GM19193 (cell line): ENCODE measurements around the gene ZC3H4.

Experiments
- POLR2A ChIP-seq: IDR thresholded peaks from 4 replicates; pipeline ENCODE4 v1.6.1; 2011; ENCODE audit not compliant: insufficient read depth, insufficient read length; ENCODE audit errors: extremely low read depth

Gene ZC3H4

DNA sequence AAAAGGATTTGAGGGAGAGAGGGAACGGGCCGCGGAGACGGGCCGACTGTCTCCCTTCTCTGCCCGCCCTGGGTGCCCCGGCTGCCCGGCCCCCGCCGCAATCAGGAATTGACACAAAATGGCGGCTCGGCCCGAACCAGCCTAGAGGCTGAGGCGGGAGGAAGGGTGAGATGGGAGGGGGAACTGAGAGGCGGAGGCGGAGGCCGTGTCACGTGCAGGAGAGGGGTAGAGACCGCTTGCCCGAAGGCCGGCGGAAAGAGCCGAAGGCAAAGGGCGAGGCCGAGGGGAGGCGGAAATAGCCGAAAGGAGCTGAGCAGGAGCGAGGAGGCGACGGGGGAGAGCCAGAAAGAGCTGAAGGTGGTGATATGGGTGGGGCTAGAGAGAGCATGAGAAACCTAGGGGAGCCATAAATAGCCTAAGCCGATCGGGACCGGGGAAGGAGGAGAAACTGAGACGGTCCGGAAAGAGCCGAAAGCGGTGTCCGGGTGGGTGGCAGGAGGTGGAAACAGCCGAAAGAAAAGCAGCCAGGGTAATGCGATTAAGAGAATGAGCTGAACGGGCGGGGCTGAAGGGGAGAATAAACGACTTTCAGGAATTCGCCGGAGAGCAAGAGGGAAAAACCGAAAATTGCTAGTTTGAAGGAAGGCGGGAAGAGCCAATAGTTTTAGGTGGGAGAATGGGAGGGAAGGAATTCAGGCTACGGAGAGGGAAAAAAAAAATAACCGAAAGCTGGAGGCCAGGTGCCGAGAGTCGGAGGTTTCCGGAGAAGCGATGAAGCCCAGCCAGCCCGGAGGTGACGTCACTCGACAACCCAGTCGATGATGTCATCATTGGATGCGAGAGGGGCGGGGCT is at the start of gene ZC3H4:
TSS of gene ZC3H4 (minus strand) at position 780 of the 853 bp plus-strand sequence. CDS start 1,192 bp downstream, outside the sequence.
- peak; percentile 82 for TF ChIP-seq POLR2A

DNA sequence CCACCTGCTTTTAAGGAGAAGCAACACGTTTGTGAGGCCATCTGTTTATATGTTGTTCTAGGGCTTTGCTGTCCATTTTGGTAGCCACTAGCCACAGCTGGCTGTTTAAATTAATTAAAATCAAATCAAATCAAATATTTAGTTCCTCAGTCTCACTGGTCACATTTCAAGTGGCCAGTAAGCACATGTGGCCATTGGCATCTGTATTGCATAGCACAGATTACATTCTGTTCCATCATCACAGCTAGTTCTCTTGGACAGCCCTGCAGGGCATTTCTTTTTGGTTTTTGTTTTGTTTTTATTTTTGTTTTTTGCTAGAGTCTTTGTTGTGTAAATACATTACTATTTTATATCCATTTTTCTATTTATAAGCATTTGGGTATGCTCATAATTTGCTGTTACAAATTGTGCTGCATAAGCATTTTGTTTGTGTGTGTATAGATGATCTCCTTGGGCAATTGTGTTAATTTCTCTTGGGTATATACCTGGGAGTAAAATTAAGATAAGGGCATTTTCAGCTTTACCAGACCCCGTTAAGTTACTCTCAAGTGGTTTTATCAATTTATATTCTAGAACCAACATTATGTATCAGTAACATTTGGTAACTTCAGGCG is 48.4 kb upstream of the ZC3H4 start:
- no peak for TF ChIP-seq POLR2A

DNA sequence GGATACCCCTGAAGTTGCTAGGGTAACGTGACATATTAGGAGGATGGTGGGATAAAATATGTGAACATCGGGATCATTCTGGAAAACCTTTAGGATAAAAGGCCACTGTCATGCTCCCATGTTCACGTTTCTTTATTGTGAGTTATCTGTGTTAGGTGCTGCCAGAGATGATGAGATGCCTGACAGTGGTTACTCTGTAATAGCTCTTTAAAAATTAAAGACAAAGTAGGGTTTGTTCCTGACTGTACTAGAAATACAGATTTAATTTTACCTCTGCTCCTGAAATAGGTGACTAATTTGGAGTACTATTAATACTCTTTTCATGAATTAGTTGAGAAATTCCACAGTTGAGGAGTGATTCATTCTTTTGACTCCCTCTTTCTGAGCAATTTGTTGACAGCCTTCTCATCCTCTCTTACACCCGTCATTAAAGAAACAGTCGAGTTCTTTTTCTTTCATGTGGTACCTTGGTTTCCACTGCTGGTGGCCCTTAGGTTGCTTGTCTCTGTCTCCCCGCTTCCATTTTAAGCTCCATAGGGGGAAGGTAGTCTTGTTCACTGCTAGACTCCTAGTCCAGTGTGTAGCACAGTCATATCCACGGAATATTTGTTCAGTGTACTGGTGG is 45.4 kb upstream of the ZC3H4 start:
- no peak for TF ChIP-seq POLR2A

DNA sequence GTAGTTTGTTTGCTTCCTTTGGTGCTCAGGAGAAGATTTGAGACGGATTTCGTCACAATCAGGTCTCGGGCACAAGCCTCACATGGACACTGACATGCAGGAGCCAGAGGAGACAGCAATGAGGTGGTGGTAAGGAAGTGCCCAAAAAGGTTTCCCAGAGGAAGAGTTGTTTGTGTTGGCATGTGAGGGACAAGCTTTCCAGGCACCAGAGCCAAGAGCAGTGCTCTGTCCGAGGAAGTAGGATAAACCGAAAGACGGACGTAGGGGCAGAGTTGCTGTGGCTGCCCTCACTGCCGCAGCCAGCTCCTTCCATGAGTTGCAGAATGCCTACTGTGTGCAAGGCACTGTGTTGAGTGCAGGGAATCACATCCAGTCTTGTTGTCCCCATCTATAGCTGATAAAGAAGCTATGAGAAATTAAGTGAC is 44.8 kb upstream of the ZC3H4 start:
- TF ChIP-seq POLR2A, result no peak

DNA sequence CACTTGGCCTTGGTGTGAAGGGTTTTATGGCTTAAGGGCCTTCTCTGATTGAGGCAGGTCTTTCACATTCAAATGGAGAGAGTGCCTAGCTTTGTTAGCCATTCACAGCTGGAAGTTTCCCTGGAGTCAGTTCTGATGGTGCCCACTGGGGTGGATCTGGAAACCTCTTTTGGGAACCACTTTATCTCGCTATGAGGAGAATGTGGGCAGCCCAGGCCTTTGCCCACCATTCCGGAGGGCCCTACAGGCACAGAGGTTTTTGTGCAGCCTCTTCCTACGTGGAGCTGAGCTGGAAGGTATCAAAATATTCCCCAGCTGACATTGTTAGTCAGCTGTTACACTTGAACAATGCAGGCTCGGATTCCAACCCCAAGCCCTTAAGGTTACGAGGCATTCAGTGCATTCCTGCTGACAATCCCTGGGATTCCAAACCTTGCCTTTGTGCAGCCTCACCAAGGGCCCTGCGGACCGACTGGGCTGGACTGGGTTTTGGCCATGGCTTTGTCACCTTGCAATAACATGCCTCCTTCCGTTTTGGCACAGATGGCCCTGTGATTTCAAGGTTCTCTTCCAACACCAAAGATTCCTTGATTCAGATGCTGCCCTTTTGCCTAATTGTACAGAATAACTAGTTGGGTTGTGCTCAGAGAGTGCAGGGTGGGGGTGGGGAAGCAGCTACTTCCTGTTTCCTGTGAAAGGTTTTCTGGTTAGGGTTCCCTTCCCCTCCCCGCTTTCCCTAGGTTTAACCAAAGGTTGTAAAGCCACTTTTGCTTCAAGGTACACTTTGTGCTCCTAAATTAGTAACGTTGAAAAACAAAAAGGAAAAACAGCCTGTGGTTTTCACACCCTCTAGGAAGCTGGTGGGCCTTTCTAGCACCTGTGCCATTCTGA is 44.1 kb upstream of the ZC3H4 start:
- TF ChIP-seq POLR2A, result no peak

DNA sequence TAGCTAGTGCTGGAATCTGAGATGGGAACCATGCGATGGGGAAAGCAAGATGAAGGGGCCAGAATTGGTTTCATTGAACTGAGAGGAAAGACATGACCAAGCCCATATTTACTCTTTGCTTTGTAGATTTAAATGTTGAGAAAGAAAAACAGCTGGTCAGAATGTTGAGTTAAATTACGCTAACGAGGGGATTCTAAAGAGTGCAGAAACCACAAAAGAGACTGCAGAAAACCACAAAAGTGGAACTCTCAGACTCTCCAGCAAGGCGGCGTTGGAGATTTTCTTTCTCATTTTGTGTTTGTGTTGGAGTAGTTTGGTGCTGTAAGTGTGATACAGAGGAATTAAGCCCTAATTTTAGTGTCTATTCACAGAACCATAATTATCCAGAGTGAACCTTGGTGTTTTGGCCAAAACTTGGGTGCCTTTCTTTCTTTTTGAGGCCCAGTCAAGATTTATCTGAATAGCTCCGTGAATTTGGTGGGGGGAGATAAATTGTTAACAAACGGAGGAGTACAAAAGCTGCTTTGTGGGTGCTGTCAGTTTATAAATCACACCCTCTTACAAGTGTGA is 43.4 kb upstream of the ZC3H4 start:
- TF ChIP-seq POLR2A, result no peak

DNA sequence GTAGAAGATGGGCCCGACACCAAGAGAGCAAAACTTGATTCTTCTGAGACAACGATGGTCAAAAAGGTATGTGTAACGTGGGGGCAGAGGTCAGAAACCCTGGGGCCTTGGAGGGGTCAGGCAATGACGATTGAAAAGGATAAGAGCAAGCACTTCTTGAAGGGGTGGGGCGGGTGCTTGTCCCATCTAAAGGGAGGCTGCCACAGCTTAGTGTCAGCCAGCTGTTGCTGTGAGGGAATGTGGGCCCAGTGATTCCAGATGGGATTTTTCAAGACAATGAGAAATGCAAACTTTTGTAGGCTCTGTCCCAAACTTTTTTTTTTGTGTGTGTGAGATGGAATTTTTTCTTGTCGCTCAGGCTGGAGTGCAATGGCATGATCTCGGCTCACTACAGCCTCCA is 41.6 kb upstream of the ZC3H4 start:
- no peak for TF ChIP-seq POLR2A

DNA sequence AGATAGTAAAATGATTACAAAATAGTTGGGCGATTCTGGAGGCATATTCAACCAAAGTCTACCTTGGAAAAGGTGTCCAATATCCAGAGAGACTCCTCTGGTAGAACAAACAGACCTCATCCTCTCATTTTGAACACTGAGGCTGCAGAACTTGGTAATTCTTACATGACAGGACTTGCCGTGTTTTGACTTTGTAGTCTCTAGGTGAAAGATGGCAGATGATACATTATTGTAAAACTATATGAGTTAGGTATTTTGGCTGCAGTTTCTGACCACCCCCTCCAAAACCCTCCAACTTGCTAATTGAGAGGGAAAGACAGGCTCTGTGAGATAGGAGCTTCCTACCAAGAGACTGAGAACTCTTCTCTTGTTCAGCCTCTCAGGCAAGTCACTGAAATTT is 39.7 kb upstream of the ZC3H4 start:
- TF ChIP-seq POLR2A, result no peak

DNA sequence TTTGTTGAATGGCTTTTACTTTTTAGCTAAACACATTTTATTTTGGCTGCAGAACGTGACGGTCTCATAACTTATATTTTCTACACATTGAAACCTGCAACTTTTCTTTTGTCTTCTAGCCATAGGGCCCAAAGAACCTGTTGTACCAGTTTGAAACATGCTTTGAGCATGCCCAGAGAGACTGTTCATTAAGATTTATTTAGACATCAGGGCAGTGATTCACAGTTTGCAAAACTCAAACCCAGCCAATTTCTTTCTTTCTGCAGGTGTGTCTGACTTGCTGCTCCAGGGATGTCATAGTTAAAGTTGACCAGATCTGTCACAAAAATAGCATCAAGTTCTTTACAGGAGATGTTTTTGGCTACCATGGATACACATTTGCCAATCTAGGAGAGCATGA is 39.1 kb upstream of the ZC3H4 start:
- no peak for TF ChIP-seq POLR2A

DNA sequence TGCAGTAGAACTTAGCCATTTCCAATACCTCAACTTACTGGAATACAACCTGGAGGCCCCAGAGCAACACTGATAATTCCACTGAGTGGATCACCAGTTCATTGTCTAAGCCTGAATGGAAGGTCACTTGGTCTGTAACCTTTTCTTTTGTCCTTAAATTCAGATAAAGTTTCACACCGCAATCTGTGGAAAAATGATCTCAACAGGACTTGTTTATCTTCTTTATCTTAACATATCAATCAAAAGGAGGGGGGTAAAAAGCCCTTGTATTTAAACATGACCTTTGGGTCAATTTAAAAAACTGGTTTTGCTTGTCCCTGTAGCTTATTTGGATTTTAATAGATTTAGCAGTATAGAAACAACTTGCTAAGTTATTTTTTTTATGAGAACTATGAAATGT is 38.6 kb upstream of the ZC3H4 start:
- no peak for TF ChIP-seq POLR2A

DNA sequence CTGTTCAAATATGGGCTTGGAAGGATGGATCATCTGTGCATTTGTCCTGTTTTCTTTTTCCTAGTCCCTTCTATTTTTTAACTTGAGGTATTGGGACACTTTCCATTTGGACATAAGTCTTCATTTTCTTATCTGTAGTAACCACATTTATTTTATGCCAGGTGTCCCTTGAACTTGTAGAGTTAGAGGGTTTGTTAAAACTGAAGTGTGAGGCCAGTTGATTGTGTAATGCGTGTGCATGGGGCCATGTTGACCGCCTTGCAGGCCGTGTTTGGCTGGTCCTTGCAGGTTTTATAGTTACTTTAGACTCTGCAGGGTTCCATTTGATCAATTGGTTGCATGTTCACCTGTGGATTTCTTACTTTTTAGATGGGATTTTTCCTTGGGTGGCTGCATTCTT is 38.1 kb upstream of the ZC3H4 start:
- no peak for TF ChIP-seq POLR2A

DNA sequence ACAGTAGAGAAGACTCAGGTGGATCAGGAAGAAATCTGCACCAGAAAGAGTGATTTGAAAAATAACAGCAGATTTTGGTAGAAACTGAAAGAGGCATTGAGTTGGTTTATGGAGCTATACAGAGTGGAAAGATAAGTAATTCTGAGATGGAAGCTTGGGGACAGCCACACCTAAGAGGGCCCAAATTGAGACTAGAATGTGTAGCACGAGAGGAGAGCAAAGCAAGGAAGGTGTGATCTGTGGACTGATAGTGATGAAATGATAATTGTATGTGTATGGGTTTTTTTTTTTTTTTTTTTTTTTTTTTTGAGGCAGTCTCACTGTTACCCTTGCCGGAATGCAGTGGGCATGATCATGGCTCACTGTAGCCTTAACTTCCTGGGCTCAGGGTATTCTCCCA is 33.3 kb upstream of the ZC3H4 start:
- TF ChIP-seq POLR2A, result no peak

DNA sequence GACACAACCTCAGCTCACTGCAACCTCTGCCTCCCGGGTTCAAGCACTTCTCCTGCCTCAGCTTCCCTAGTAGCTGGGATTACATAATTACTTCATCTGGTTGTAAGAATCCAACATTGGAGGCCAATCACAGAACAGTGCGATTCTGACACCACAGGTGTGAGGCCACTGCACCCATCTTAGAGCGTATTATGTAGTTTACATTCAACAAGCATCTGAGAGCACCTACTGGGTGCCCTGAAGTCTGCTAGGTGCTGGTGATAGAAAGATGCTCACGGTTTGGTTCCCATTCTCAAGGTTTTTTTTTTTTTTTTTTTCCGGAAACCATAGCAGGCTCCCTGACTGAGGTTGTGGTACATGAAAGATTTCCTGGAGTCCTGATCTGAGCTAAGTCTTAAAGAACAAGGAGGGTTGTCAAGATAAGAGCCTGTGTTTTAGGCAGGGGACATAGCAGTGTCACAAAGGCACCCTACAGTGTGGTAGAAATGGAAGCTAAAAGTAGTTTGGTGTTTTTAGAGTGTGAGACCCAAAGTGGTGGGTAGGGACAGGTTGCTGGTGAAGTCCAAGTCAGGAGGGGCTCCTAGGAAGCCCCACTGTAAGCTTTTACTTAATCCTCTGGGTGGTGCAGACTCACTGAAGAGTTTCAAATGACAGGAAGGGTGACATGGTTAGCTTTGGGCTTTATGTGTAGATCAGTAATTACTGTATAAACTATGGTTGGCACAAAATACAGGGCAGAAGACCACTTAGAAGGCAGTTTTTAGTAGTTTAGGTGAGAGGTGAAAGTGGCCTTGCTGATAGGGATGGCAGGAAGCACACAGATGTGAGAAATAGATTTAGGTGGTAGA is 32.3 kb upstream of the ZC3H4 start:
- no peak for TF ChIP-seq POLR2A

DNA sequence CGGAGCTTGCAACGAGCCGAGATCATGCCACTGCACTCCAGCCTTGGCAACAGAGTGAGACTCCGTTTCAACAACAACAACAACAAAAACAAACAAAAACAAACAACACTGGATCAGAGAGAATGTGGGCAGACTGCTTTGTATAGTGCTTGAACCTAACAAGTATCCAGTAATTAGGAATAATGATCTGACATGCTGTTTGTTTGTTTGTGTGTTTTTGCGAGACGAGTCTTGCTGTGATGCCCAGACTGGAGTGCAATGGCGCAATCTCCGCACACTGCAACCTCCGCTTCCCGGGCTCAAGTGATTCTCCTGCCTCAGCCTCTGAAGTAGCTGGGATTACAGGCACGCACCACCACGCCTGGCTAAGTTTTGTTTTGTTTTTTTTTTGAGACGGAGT is 31.1 kb upstream of the ZC3H4 start:
- no peak for TF ChIP-seq POLR2A

DNA sequence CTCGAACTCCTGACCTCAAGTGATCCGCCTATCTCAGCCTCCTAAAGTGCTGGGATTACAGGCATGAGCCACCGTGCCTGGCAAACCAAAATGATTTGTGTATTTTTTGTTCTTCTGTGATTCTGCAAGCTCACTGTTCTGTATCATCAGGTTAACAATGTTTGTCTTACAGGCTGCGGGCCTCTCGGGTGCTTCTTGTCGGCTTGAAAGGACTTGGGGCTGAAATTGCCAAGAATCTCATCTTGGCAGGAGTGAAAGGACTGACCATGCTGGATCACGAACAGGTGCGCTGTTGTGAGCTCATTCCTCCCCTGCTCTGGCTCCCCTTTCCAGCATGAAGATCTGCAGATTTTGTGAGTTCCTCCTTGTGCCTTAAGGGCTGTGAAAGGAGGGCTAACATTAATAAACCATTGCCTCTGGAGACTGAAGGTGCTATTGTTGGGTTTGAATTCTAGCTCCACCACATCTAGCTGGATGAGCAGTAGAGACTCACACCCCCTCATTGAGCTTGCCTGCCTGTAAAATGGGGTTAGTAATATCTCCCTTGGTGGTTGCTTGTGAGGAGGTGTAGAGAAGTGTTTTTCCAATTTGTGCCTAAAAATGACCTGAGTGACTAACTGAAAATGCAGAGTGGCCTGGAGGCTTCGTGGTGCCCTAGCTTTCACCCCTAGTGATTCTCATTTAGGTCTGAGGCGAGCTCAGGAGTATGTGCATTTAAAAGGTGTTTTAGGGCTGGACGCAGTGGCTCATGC is 29.9 kb upstream of the ZC3H4 start:
- TF ChIP-seq POLR2A, result no peak
